Upper lobe of left lung (tissue), 4 donors: Measurements from ENCODE around the gene MSS51.

Experiments
- CTCF ChIP-seq, 6 experiments: fragments of 450-650 bp in 4 of 6; fragments of 200-600 bp in 2 of 6; sonication (generic) in 2 of 6; IDR thresholded peaks; one replicate each; pipeline ENCODE4 v1.5.1; 2016 to 2019; ENCODE audit warnings: antibody characterized with exemption in 6 of 6
- POLR2A ChIP-seq, 4 donors: fragments of 450-650 bp; IDR thresholded peaks; one replicate each; pipeline ENCODE4 v1.5.1; 2016 to 2017; ENCODE audit warnings: antibody characterized with exemption in 4 of 4, mild to moderate bottlenecking in 2 of 4
- POLR2AphosphoS5 ChIP-seq, 2 donors: sonication (generic); formaldehyde crosslinking; IDR thresholded peaks; one replicate each; pipeline ENCODE4 v1.5.1; 2017; ENCODE audit warnings: antibody characterized with exemption in 2 of 2

DNA sequence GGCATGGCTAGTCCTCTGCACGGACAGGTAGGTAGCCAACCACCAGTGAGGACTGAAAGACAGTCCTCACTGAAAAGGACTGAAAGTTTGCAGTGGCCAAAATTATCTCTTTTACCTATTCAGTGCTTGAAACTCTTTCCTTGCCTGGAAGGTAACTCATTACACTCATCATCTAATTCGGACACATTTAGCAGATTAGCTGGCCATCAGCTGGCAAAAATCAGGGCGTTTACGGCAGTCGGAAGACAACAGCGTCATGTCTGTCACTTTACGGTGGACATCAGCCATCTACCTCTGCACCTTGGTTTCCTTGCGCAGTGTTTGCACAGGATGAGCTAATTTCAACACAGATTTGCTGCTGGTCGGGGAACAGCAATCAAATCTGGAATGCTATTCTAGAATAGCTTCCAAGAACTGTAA is 20.2 kb downstream of the MSS51 start:
- TF ChIP-seq CTCF (IDR thresholded peaks at IDR 0.05), result no peak
- no peak for TF ChIP-seq POLR2A (IDR thresholded peaks at IDR 0.05)
- TF ChIP-seq POLR2AphosphoS5 (IDR thresholded peaks at IDR 0.05), result no peak
